Stimulated activated CD4-positive, alpha-beta T cell treated with anti-CD3 and anti-CD28 coated beads, Interleukin-15, amount 100 ng/mL, for 48 hours (primary cell): Measurements from ENCODE around the gene CPNE5.
"Not testable (repeated sequence)": the region's sequence is repeated elsewhere in the genome, so short reads cannot be mapped to it uniquely, and the experiment has no call there.

ENCODE experiments used
- DNase-seq, 2 donors: peaks; one replicate each; pipeline ENCODE4 v3.0.0-alpha.2; 2020; ENCODE audit warnings: low read depth in 2 of 2

Gene CPNE5

DNA sequence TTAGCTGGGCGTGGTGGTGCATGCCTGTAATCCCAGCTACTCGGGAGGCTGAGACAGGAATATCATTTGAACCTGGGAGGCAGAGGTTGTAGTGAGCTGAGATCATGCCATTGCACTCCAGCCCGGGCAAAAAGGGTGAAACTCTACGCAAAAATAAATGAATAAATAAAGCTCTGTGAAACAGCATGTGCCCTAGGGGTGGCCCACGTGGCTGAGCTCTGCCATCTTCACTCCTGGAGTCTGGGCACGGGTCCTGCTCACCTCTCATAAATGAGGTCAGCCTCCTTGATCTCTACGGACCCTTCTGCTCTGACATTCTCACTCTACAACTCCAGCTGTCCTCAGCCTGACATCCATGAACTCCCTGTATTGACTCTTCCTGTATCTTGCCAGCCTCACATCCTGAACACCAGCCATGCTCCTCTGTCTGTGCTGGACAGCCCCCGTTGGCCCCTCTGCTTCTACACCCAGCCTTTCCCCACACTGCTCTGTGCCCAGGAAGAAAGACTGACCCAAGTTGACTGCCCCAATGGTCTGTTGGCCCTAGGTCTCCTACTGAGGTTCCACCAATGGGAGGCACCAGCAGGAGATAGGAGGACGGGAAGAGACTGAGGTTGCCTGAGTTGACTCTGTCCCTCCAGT is 21.9 kb downstream of the CPNE5 start:
- no peak for DNase-seq

DNA sequence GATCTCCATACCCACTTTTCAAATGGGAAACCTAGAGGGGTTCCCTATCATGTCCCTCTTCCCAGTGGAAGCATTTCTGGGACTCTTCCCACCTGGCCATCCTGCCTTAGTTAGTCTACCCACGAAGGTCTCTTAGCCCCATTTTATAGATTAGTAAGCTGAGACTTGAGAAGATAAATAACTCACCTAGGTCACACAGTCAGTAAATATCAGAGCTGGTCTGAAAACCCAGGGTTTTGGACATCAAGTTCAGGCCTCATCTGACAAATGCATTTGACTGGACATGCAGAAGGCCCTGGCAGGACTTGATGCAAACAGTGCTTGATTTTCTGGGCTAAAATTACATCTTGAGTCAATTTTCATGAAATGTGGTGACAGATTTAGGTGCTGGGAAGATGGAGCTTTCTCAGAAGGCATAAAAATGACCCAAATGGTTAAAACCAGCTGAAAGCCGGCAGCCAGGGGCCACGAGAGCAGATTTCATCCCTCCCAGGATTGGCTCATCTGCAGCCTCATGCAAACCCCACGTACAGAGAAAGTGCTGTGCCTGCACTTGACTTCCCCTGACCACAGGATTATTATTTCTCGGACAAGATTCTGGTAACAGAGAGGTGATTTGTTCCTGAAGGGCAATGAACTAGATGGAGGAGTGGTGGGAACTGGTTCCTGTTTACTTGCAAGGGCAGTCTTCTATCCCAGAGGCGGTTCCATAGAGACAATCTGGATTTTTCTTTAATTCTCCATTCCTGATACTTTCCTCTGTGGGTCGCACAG is 23.1 kb downstream of the CPNE5 start:
- DNase-seq: no peak

GRCh38 chr6:36814249-36814648 is 25.0 kb downstream of the CPNE5 start:
- DNase-seq: no peak

DNA sequence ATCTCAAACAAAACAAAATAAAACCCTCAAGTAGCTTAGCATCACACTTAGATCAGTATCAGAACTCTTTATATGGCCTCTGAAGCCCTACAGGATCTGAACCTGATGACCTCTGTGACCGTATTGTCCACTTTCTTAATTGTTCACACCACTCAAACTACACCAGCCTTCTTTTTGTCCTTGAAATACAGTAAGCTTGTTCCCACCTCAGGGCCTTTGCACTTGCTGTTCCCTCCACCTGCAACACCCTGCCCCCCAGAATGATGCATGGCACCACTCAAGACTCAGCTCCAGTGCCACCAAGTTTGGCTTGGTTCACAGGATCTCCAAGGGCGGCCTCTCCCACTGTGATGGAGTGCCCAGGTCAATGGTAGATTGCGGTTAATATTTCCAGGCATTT is 25.7 kb downstream of the CPNE5 start:
- no peak for DNase-seq

- DNase-seq: not testable (repeated sequence)
Observed at GRCh38 chr6:36813047-36813446, 26.2 kb downstream of the CPNE5 start.

DNA sequence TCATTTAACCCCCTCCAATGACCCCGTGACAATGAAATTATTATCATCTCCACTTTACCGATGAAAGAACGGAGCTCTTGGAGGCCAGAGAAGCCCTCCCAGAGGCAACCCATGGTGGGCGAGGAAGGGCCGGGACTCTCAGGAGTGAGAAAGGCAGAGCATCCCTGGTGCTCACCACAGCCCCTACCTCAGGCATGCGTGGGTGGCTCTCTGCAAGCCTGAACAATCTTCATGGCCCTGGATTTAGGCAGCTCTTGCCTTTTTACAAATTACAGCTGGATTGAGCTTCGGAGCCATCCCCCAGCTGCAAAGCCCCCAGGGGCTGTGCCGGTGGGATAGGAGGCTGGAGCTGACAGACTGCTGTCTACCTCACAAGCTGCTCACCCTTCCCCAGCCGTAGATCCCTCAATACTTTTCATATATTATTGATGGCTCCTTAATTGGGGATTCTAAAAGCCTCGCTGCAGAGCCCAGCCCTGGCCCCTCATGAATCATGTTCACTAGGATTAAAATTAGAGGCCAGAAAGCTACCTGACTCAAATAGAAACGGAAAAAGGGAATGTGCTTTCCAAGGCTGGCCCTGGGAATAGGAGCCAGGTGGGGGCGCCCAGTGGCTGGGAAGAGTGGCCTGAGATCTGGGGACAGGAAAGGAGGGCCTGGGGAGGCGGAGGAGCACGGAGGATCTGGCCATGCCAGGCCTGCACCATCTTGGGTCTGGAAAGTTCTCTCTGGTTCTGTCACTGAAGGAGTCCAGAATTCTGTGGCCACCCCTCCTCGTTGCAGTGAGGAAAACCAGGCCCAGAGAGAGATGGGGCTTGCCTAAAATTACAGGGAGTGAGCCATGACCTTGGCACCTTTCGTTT is 29.1 kb downstream of the CPNE5 start:
- DNase-seq: no peak

DNA sequence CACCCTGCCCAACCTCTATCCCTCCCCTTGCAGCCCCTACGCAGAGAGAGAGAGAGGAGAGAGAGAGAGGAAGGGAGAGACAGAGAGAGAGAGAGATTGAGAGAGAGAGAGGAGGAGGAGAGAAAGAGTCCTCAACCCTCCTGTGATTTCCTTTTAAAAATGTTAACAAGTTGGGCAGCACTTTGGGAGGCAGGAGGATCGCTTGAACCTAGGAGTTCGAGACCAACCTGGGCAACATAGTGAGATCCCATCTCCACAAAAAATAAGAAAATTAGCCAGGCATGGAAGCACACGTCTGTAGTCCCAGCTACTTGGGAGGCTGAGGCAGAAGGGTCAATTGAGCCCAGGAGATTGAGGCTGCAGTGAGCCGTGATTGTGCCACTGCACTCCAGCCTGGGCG is 30.1 kb downstream of the CPNE5 start:
- DNase-seq: no peak

GRCh38 chr6:36808634-36809033 is 30.6 kb downstream of the CPNE5 start:
- DNase-seq: no peak

DNA sequence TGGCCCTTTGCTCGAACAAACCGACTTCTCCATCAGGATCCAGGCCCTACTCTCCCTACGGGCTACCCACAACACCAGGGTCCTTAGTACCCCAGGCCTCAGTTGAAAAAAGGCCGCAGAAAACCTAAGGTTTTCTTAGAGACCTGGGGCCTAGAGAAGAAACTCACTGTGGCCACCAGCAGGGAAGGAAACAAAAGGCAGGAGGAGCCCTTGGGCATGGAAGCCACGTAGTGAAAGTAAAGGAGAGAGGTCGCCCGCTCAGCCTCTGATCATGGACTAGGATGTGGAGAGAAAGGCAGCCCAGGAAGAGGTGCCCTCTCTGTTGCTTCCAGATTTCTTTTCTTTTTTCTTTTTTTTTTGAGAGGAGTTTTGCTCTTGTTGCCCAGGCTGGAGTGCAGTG is 31.5 kb downstream of the CPNE5 start:
- no peak for DNase-seq

DNA sequence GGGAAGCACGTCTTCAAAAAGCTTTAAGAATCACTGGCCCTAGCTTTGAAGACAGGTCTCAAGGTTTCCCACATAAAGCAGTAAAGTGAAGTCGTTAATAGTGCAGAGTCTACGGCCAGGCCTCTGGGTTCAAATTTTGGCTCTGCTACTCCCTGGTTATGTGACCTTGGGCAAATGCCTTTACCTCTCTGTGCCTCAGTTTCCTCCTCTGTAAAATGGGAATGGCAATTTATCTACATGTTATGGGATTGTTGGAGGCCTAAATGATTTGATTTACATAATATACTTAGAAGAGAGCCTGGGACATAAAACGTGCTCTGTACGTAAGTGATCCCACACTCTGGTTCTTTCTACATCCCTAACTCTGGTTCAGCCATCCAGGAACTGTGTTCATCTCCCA is 32.1 kb downstream of the CPNE5 start:
- no peak for DNase-seq

DNA sequence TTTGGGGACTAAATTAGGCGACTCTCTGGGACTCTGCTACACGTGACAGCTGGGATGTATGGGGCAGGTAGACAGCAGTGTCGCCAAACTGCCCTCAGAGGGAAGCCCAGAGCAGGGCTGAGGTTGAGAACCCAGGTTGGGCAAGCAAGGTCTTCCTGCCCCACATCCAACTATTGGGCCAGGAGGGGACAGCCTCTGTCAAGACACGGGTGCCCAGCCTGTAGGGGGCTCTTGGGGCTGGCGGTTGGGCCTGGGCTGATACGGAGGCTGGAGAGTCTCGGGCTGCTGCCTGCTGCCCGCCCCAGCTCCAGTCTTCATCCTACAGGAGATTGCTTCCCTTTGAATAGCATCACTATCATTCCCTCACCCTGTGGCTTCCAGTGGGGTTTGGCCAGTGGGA is 33.3 kb downstream of the CPNE5 start:
- no peak for DNase-seq

GRCh38 chr6:36805096-36805797 is 34.0 kb downstream of the CPNE5 start:
- no peak for DNase-seq

DNA sequence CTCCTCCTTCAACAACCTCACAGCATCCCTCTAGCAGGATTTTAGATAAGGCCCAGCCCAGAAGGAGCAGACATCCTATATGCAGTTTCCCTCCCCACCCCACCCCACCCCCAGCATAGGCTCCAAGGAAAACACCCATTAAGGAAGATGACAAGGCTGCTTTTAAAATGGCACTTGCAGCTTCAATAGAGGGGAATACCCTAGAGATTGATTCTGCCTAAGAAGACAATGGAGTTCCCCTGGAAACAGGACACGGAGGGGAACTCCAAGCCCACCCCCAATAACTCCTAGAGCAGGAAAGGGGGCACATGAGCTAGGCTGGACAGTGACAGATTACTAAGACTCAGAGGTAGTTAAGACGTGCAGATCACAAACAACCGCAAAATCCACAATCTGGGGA is 34.7 kb downstream of the CPNE5 start:
- DNase-seq: no peak

DNA sequence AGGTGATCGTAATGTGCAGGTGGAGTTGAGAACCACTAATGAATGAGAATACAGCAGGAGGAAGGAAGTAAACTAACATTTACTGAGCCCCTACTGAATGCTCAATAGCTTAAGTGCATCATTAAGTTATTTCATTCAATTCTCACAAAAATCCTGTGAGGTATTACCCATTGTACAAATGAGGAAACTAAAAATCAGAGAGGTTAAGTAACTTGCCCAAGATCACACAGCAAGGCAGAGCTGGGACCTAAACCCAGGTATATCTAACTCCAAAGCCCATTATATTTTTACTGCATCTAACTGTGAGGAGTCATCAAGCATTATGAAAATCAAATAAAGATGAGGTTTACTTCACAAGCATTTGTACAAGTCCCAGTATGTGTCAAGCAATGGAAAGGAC is 35.3 kb downstream of the CPNE5 start:
- no peak for DNase-seq

GRCh38 chr6:36803482-36803881 is 35.8 kb downstream of the CPNE5 start:
- no peak for DNase-seq

GRCh38 chr6:36800223-36801076 is 38.8 kb downstream of the CPNE5 start:
- DNase-seq: no peak

DNA sequence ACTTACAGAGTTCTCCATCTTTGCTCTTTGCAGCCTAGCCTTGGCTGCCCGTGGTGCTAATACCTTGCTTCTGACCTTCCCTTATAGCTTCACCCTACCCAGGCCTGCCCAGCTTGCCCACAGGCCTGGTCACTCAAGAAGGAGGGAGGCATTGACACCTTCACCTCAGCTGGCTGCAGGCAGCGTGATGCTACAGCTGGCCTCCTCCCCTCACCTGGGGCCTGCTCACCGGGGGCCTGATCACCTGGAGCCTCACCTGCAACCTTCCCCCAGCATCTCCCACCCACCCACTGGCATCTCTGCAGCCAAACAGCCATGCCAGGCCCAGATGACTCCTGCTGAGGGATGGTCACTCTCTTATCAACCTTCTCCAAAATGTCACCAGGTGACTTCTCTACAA is 40.4 kb downstream of the CPNE5 start:
- no peak for DNase-seq

DNA sequence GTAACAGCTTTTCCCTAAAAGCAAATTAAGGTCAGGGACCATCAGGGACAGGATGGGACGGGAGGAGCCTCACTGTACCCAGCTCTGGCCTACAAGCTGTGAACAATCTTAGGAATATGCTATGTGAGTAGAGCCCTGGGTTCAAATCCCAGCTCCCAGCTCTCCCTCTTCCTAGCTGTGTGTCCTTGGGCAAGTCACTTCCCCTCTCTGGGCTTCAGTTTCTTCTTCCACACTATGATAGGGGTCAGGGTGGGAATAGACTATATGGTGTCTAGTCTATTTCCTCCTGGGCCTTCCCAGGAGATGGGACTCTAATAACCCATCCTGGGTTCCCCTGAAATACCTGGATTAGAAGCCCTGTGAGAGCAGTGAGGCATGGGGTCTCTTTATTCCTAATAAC is 41.6 kb downstream of the CPNE5 start:
- no peak for DNase-seq

DNA sequence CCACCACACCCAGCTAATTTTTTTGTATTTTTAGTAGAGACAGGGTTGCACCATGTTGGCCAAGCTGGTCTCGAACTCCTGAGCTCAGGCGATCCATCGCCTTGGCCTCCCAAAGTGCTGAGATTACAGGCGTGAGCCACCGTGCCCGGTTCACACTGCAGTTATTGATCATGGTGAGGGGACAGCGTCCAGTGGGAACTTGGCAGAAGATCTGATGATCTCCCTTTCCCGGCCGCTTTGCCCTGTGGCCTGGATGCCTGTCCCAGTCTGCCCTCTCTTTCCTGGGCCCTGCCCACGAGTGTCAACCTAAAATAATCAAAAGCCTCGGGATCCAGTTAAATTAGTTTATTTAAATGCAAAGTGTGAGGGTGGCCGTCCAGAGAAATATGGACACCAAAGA is 42.2 kb downstream of the CPNE5 start:
- DNase-seq: no peak

GRCh38 chr6:36794713-36795065 is 44.6 kb downstream of the CPNE5 start:
- no peak for DNase-seq
